KOPT-K1 (cell line): ENCODE results near the gene TAF4.

Experiments used
- H3K27ac ChIP-seq: fragments of 200-600 bp; sonication (generic); 2 replicates; pipeline ENCODE4 v1.5.1; 2016; ENCODE audit warnings: antibody characterized with exemption, mild to moderate bottlenecking, low read depth, low read length; ENCODE audit not compliant: poor library complexity, severe bottlenecking
- H3K36me3 ChIP-seq: fragments of 200-600 bp; sonication (generic); 2 replicates; pipeline ENCODE4 v1.5.1; 2017; ENCODE audit warnings: antibody characterized with exemption, mild to moderate bottlenecking, low read length, moderate library complexity; ENCODE audit not compliant: insufficient read depth
- H3K9me3 ChIP-seq: fragments of 200-600 bp; sonication (generic); 2 replicates; pipeline ENCODE4 v1.5.1; 2017; ENCODE audit warnings: antibody characterized with exemption, low read length, mild to moderate bottlenecking; ENCODE audit not compliant: insufficient read depth, poor library complexity, severe bottlenecking

Gene TAF4

DNA sequence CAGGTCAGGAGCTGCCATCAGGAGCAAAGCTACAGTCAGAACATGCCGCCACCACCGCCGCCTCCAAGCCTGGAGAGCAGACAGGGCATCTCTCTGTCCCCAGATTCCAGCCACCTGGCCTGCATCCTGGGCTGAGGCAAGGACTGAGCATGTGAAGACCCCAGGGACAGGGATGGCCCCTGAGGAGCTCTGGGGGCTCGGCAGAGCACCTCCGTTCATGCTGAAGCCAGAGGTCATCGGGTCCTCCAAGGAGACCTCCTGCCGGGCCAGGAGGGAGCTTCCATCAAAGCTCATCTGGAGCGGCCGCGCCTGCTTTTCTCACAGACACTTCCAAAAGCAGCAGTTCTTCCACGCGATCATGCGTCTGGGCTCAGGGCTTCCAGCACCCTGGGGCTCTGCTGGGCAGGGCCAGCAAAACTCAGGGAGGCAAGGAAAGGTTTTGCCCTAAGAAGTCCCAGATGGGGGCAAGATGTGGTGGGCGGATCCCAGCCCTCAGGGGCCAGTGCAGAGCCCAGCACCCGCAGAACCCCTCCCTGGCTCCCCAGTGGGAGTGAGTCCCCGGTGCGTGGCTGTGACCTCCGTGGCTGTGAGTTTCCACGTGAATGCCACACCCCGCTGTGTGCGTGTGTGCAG, 138.4 kb downstream of the TAF4 start:
- H3K36me3 ChIP-seq: no peaks in the 10 kb centered on the region
- H3K27ac ChIP-seq: no peak overlapping the region
- H3K9me3 ChIP-seq: no peaks in the 10 kb centered on the region

DNA sequence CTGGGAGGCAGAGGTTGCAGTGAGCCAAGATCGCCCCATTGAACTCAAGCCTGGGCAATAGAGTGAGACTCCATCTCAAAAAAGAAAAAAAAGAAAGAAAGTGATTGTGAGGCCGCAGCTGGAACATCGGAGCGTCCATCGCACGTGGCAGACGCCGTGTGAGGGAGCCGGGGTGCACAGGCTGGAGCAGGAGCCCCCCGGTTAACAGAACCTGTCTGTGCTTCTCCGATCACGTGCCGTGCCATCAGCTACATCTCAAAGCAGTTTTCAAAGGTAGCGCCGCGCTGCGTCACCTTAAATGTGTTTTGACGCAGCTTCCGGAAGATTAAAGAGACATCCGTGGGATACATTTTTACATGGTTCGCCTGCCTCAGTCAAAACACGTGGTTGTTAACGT, 138.9 kb downstream of the TAF4 start:
- Histone ChIP-seq H3K36me3 (no peaks in the 10 kb centered on the region), H3K27ac (no peak overlapping the region), H3K9me3 (no peaks in the 10 kb centered on the region)

DNA sequence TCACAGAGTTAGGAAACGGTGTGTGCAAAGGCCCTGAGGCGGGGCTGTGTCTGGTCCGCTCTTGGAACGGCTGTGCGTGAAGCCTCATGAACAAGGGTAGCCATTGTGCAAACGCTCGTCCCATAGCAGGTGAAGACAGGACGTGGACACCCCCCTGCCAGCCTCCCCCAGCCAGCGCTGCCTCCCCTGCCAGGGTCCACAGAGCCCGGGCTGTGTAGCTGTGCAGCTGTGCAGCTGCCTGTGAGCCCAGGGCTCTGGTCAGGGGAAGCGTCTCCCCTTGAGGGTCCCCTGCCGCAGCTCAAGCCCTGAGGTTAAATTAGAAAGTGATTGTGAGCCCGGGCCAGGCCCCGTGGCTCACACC, 139.4 kb downstream of the TAF4 start:
- H3K36me3 ChIP-seq: no peaks in the 10 kb centered on the region
- no peaks in the 10 kb centered on the region for H3K9me3 ChIP-seq
- H3K27ac ChIP-seq: no peak overlapping the region

DNA sequence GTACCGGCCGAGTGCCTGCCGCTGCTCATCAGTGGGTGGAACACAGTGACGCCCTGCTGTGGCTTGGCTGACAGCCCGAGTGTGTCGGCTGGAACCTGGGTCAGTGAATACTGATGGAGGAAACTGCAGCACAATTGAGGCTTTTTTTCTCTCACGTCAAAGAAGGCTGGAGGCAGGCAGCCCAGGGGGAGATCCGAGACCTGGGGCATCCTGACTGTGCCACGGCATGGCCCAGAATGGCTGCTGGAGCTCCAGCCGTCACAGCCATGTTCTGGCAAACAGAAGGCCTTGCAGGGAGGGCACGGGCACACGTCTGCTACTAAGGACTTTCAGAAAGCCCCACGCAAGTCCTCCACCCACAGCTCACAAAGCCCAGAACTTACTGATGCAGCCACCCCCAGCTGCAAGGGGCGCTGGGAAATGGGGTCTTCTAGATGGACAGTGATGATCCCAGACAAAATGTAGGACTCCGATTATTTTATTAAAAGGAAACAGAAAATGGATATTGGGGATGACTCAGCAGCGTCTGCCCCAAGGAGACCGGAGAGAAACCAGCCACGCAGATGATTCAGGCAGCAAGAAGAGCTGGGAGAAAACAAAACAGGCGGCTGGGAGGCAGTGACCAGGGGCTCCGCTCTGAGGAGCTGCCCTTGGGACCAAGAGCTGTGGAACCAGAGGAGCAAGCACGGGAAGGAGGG, 140.0 kb downstream of the TAF4 start:
- Histone ChIP-seq H3K9me3 (no peaks in the 10 kb centered on the region), H3K27ac (no peak overlapping the region), H3K36me3 (no peaks in the 10 kb centered on the region)

- H3K27ac ChIP-seq: no peak overlapping the region
- H3K9me3 ChIP-seq: peaks cover 2% of the 10 kb centered on the region
- H3K36me3 ChIP-seq: no peaks in the 10 kb centered on the region
Observed at GRCh38 chr20:61924858-61925554, 140.7 kb downstream of the TAF4 start.
